Thyroid gland (tissue), 4 donors: ENCODE results near the gene METTL25B.

ENCODE experiments used
- POLR2A ChIP-seq, 2 donors: fragments of 450-650 bp; IDR thresholded peaks; one replicate each; pipeline ENCODE4 v1.6.1; 2017; ENCODE audit warnings: antibody characterized with exemption in 2 of 2, mild to moderate bottlenecking in 2 of 2, moderate library complexity in 1 of 2
- TF ChIP-seq, protein P1 (sequence below), 6 experiments: fragments of 200-600 bp in 3 of 6; fragments of 450-650 bp in 3 of 6; sonication (generic) in 3 of 6; IDR thresholded peaks; one replicate each; pipeline ENCODE4 v1.5.1; 2016 to 2019; ENCODE audit warnings: antibody characterized with exemption in 6 of 6, mild to moderate bottlenecking in 2 of 6, inconsistent platforms in 1 of 6, moderate library complexity in 1 of 6

DNA sequence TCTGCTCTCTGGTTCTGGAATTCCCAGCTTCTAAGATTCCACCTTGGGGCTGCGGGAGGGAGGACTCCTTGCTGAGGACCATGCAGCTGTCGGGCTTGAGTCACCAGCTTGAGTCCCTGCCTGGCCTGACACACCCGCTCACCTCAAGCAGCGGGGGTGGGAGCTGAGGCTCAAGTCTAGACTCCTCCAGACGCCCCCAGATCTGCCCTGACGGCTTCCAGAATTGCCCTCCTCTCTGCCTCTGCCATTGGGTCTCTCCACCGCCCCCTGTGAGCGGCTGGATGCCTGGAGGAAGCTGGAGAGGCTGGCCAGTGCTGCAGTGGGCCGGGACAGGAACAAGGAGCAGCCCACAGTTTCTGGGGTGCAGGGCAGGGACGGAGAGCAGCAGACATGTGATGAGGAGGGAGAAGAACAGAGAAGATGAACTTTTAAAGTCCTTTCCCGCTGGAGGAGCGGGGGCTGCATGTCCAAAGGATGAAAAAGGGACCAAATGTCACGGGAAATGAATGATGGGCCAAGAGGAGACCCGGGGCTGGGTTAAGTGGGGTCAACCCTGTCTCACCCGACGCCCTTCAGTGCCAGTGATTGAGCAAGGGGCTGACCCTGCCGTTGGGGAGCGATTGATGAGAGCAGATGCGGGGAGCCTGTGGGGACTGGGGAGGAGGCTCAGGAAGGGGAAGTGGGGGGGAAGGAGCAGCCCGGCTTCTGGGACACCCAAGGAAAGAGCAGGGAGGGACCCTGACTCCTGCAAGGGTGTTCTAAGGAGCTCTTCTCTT is 36.4 kb upstream of the METTL25B start:
- no peak for TF ChIP-seq POLR2A (IDR thresholded peaks at IDR 0.05)
- TF ChIP-seq, protein P1, sequence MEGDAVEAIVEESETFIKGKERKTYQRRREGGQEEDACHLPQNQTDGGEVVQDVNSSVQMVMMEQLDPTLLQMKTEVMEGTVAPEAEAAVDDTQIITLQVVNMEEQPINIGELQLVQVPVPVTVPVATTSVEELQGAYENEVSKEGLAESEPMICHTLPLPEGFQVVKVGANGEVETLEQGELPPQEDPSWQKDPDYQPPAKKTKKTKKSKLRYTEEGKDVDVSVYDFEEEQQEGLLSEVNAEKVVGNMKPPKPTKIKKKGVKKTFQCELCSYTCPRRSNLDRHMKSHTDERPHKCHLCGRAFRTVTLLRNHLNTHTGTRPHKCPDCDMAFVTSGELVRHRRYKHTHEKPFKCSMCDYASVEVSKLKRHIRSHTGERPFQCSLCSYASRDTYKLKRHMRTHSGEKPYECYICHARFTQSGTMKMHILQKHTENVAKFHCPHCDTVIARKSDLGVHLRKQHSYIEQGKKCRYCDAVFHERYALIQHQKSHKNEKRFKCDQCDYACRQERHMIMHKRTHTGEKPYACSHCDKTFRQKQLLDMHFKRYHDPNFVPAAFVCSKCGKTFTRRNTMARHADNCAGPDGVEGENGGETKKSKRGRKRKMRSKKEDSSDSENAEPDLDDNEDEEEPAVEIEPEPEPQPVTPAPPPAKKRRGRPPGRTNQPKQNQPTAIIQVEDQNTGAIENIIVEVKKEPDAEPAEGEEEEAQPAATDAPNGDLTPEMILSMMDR (IDR thresholded peaks at IDR 0.05): no peak
